ENCODE measurements around the gene SLC48A1.

DNA sequence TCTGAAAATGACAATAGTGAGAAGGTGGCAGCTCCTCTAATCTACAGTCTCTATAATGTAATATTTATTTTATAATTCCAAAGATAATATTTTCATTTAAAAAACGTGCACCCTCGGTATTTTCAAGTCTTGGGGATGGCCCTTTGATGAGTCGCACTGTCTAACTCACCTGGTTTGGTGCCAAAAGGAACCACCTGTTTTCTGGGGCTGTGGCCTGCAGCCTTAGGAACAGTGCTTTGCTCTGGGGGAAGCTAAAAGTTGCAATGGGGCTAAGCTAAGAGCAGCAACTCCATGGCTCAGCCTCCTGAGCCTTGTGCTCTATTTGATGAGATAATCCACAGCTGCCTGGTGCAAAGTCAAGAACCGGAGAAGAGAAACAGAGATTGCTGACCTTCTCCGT, 41.3 kb upstream of the SLC48A1 start:
- TF ChIP-seq, protein P1, sequence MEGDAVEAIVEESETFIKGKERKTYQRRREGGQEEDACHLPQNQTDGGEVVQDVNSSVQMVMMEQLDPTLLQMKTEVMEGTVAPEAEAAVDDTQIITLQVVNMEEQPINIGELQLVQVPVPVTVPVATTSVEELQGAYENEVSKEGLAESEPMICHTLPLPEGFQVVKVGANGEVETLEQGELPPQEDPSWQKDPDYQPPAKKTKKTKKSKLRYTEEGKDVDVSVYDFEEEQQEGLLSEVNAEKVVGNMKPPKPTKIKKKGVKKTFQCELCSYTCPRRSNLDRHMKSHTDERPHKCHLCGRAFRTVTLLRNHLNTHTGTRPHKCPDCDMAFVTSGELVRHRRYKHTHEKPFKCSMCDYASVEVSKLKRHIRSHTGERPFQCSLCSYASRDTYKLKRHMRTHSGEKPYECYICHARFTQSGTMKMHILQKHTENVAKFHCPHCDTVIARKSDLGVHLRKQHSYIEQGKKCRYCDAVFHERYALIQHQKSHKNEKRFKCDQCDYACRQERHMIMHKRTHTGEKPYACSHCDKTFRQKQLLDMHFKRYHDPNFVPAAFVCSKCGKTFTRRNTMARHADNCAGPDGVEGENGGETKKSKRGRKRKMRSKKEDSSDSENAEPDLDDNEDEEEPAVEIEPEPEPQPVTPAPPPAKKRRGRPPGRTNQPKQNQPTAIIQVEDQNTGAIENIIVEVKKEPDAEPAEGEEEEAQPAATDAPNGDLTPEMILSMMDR (IDR thresholded peaks at IDR 0.05 in 2 of 3, conservative IDR thresholded peaks at IDR 0.05 in 1 of 3; ENCODE audit: borderline replicate concordance in 1 of 3, insufficient read depth in 1 of 3, low read depth in 2 of 3, low read length in 2 of 3), result no peak
- TF ChIP-seq POLR2A (IDR thresholded peaks at IDR 0.05; ENCODE audit: borderline replicate concordance, extremely low read depth, insufficient read depth, insufficient read length), result no peak
- TF ChIP-seq CEBPB (IDR thresholded peaks at IDR 0.05; ENCODE audit: low read depth), result no peak
- no peak for TF ChIP-seq ZFX (IDR thresholded peaks at IDR 0.05)
- TF ChIP-seq ELF1 (IDR thresholded peaks at IDR 0.05; ENCODE audit: borderline replicate concordance, low read depth), result no peak
- no peak for TF ChIP-seq RAD21 (IDR thresholded peaks at IDR 0.05; ENCODE audit: low read depth)
- TF ChIP-seq SP1 (IDR thresholded peaks at IDR 0.05; ENCODE audit: low read depth), result no peak
- no peak for TF ChIP-seq JUND (IDR thresholded peaks at IDR 0.05)
